Measurements from ENCODE around the gene SORT1. TPM values are rescaled to one million over a fixed set of nuclear protein-coding genes. Genes with fewer than 3 reads are reported as not detected.
"Not testable (repeated sequence)": the region's sequence is repeated elsewhere in the genome, so short reads cannot be mapped to it uniquely, and the experiment has no call there.

SORT1 gene
- total RNA-seq, 1 experiment from 2014 or later, result 56.5 TPM

DNA sequence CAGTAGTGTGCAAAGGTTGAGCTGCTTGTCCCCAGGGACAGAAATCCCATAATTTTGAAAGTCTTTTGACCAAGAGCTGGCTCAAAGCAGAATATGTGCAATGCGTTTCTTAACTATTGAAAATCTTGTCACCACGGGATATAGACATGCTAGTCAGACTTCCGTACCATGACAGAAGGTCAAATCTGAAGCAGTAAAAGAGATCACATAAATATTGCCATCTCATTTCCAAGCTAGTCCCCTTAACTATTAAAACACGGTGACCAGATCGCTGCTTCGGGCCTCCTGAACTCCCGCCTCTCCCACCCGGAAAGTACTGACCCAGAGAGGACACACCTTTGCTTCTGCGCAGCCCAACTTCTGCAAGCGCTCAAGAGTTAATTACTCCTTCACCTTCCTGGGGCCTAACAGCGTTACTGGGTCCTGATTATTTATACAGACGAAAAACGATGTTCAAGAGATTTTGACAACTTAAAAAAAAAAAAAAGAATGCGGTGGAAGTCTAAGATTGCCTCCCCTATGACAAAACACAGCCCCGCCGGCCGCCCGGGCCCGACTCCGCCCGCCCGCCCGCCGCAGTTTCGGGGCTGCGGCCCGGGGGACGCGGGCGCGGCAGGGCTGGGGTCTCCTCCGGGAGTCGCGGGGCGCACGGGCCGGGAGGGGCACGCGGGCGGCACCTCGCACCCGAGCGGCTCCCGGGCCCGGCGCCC lies 692 bp downstream of the SORT1 start:
- TF ChIP-seq EZH2 (IDR thresholded peaks at IDR 0.05; ENCODE audit: borderline replicate concordance, low read depth, low read length, poor library complexity, severe bottlenecking), result no peak
- TF ChIP-seq, protein P1, sequence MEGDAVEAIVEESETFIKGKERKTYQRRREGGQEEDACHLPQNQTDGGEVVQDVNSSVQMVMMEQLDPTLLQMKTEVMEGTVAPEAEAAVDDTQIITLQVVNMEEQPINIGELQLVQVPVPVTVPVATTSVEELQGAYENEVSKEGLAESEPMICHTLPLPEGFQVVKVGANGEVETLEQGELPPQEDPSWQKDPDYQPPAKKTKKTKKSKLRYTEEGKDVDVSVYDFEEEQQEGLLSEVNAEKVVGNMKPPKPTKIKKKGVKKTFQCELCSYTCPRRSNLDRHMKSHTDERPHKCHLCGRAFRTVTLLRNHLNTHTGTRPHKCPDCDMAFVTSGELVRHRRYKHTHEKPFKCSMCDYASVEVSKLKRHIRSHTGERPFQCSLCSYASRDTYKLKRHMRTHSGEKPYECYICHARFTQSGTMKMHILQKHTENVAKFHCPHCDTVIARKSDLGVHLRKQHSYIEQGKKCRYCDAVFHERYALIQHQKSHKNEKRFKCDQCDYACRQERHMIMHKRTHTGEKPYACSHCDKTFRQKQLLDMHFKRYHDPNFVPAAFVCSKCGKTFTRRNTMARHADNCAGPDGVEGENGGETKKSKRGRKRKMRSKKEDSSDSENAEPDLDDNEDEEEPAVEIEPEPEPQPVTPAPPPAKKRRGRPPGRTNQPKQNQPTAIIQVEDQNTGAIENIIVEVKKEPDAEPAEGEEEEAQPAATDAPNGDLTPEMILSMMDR (conservative IDR thresholded peaks at IDR 0.05; ENCODE audit: low read depth, low read length), result no peak
- intact Hi-C loops (cut with micrococcal nuclease; ENCODE audit: unreplicated experiment), result loop anchor here (5.0 kb wide), 1 partner anchor 195 kb away; no protein-coding TSS in a partner anchor
- ChIA-PET CTCF (interaction anchor here (1.5 kb wide), 1 partner anchor 120 kb away, joined by 3 read pairs; no protein-coding TSS in a partner anchor), POLR2A (ENCODE audit: low non-redundant PET) (interaction anchor here (0.6 kb wide), 2 partner anchors 179 to 550 kb away, joined by 4 to 7 read pairs; no protein-coding TSS in a partner anchor)
- no peak for DNase-seq (ENCODE audit: low spot score)
- Histone ChIP-seq H3K4me1 (ENCODE audit: insufficient read depth, low read length, poor library complexity, severe bottlenecking) (peaks cover 35% of the 10 kb centered on the region), H3K36me3 (ENCODE audit: insufficient read depth, low read length, poor library complexity, severe bottlenecking) (peaks cover 4% of the 10 kb centered on the region), H3K4me3 (ENCODE audit: low read depth, low read length, poor library complexity, severe bottlenecking) (peak overlapping the region; percentile 60), H3K27me3 (replicated peaks; ENCODE audit: insufficient read depth, low read depth, low read length, poor library complexity) (no peaks in the 10 kb centered on the region), H3K9me3 (ENCODE audit: low read depth, low read length, poor library complexity, severe bottlenecking) (no peaks in the 10 kb centered on the region), H3K27ac (ENCODE audit: low read depth, low read length, poor library complexity, severe bottlenecking) (no peak overlapping the region)
- TSS peak; percentile 61 for BruUV-seq (replicated peaks)

DNA sequence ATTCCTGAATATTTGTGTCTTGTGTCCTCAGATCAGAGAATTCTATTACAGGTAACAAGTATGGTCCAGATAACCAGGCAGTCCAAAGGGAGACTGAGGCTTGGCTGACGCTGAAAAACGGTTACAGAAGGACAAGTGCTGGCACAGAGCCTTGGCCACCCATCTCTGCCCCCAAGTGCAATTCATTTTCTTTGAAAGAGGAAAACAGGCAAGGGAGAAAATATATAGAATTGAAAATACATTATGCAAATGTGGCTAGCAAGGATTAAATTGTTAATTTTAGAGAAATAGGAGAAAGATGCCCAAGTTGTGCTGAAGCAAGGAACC lies 1.2 kb downstream of the SORT1 start:
- CTCF ChIA-PET, result interaction anchor here (1.5 kb wide), 1 partner anchor 119 kb away, joined by 3 read pairs; no protein-coding TSS in a partner anchor
- no peak for TF ChIP-seq EZH2 (IDR thresholded peaks at IDR 0.05; ENCODE audit: borderline replicate concordance, low read depth, low read length, poor library complexity, severe bottlenecking)
- TF ChIP-seq, protein P1 (conservative IDR thresholded peaks at IDR 0.05; ENCODE audit: low read depth, low read length), result no peak
- no TSS peak for BruUV-seq (replicated peaks)
- H3K27ac ChIP-seq (ENCODE audit: low read depth, low read length, poor library complexity, severe bottlenecking), result no peak overlapping the region
- intact Hi-C loops (cut with micrococcal nuclease; ENCODE audit: unreplicated experiment), result loop anchor here (5.0 kb wide), 1 partner anchor 194 kb away; no protein-coding TSS in a partner anchor
- H3K9me3 ChIP-seq (ENCODE audit: low read depth, low read length, poor library complexity, severe bottlenecking), result no peaks in the 10 kb centered on the region
- H3K4me1 ChIP-seq (ENCODE audit: insufficient read depth, low read length, poor library complexity, severe bottlenecking), result peaks cover 35% of the 10 kb centered on the region
- H3K27me3 ChIP-seq (replicated peaks; ENCODE audit: insufficient read depth, low read depth, low read length, poor library complexity), result no peaks in the 10 kb centered on the region
- H3K4me3 ChIP-seq (ENCODE audit: low read depth, low read length, poor library complexity, severe bottlenecking), result peak overlapping the region; percentile 60
- no peak for DNase-seq (ENCODE audit: low spot score)
- H3K36me3 ChIP-seq (ENCODE audit: insufficient read depth, low read length, poor library complexity, severe bottlenecking), result no peaks in the 10 kb centered on the region
- POLR2A ChIA-PET (ENCODE audit: low non-redundant PET), result no interaction called here

GRCh38 chr1:109395602-109396512 lies 1.9 kb downstream of the SORT1 start:
- H3K27me3 ChIP-seq (replicated peaks; ENCODE audit: insufficient read depth, low read depth, low read length, poor library complexity), result no peaks in the 10 kb centered on the region
- intact Hi-C loops (cut with micrococcal nuclease; ENCODE audit: unreplicated experiment), result loop anchor here (5.0 kb wide), 1 partner anchor 194 kb away; no protein-coding TSS in a partner anchor
- POLR2A ChIA-PET (ENCODE audit: low non-redundant PET), result interaction anchor here (0.6 kb wide), 1 partner anchor 296 kb away, joined by 4 read pairs; no protein-coding TSS in a partner anchor
- H3K4me3 ChIP-seq (ENCODE audit: low read depth, low read length, poor library complexity, severe bottlenecking), result peak overlapping the region; percentile 60
- peaks cover 35% of the 10 kb centered on the region for H3K4me1 ChIP-seq (ENCODE audit: insufficient read depth, low read length, poor library complexity, severe bottlenecking)
- CTCF ChIA-PET, result interaction anchor here (1.5 kb wide), 1 partner anchor 118 kb away, joined by 3 read pairs; no protein-coding TSS in a partner anchor
- DNase-seq (ENCODE audit: low spot score), result peak; percentile 65
- no peak for TF ChIP-seq EZH2 (IDR thresholded peaks at IDR 0.05; ENCODE audit: borderline replicate concordance, low read depth, low read length, poor library complexity, severe bottlenecking)
- TF ChIP-seq, protein P1 (conservative IDR thresholded peaks at IDR 0.05; ENCODE audit: low read depth, low read length), result no peak
- no peaks in the 10 kb centered on the region for H3K9me3 ChIP-seq (ENCODE audit: low read depth, low read length, poor library complexity, severe bottlenecking)
- no TSS peak for BruUV-seq (replicated peaks)
- no peaks in the 10 kb centered on the region for H3K36me3 ChIP-seq (ENCODE audit: insufficient read depth, low read length, poor library complexity, severe bottlenecking)
- no peak overlapping the region for H3K27ac ChIP-seq (ENCODE audit: low read depth, low read length, poor library complexity, severe bottlenecking)

DNA sequence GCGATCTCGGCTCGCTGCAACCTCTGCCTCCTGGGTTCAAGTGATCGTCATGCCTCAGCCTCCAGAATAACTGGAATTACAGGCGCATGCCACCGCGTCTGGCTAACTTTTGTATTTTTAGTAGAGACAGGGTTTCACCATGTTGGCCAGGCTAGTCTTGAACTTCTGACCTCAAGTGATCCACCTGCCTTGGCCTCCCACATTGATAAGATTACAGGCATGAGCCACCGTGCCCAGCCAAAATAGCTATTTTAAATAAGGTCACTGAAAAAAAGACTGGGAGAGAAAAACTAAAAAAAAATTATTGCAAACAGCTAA lies 2.5 kb downstream of the SORT1 start:
- BruUV-seq (replicated peaks); H3K4me3 ChIP-seq (ENCODE audit: low read depth, low read length, poor library complexity, severe bottlenecking); H3K27ac ChIP-seq (ENCODE audit: low read depth, low read length, poor library complexity, severe bottlenecking); DNase-seq (ENCODE audit: low spot score); CTCF ChIA-PET; POLR2A ChIA-PET (ENCODE audit: low non-redundant PET); H3K36me3 ChIP-seq (ENCODE audit: insufficient read depth, low read length, poor library complexity, severe bottlenecking); H3K9me3 ChIP-seq (ENCODE audit: low read depth, low read length, poor library complexity, severe bottlenecking); H3K27me3 ChIP-seq (replicated peaks; ENCODE audit: insufficient read depth, low read depth, low read length, poor library complexity): not testable (repeated sequence)
- intact Hi-C loops (cut with micrococcal nuclease; ENCODE audit: unreplicated experiment), result loop anchor here (5.0 kb wide), 1 partner anchor 193 kb away; no protein-coding TSS in a partner anchor
- peaks cover 35% of the 10 kb centered on the region for H3K4me1 ChIP-seq (ENCODE audit: insufficient read depth, low read length, poor library complexity, severe bottlenecking)

Measured in A673 (cell line).